Astrocyte of the cerebellum (primary cell): ENCODE data around the gene CHD6.

ENCODE experiments used
- DNase-seq: peaks from one replicate; pipeline ENCODE4 v3.0.0-alpha.2; 2011; ENCODE audit warnings: low read depth
- H3K4me3 ChIP-seq: 2 replicates; pipeline ENCODE4 v1.5.1; 2011; ENCODE audit warnings: mild to moderate bottlenecking, low read depth, low read length, moderate library complexity
- CTCF ChIP-seq: IDR thresholded peaks from 2 replicates; pipeline ENCODE4 v1.5.1; 2012; ENCODE audit warnings: low read length, low read depth, moderate library complexity, mild to moderate bottlenecking; ENCODE audit errors: missing control alignments
- in situ Hi-C: cut with HindIII; loops from 2 replicates; pipeline ENCODE4 v1.10.0; 2017; ENCODE audit warnings: low sequenced_read_pairs

CHD6 gene

GRCh38 chr20:41638456-41638855 is 20.3 kb upstream of the CHD6 start:
- no peak for DNase-seq
- TF ChIP-seq CTCF = no peak
- H3K4me3 ChIP-seq = no peak overlapping the region
- in situ Hi-C loops = no loop called here

GRCh38 chr20:41635158-41635557 is 17.0 kb upstream of the CHD6 start:
- in situ Hi-C loops = no loop called here
- no peak for TF ChIP-seq CTCF
- DNase-seq = no peak
- H3K4me3 ChIP-seq = no peak overlapping the region

- no peak for DNase-seq
- H3K4me3 ChIP-seq = no peak overlapping the region
- no peak for TF ChIP-seq CTCF
- in situ Hi-C loops = no loop called here
Observed at GRCh38 chr20:41632896-41633295, 14.7 kb upstream of the CHD6 start.

- DNase-seq = peak; percentile 63
- H3K4me3 ChIP-seq = no peak overlapping the region
- no peak for TF ChIP-seq CTCF
- in situ Hi-C loops = no loop called here
Observed at GRCh38 chr20:41631826-41632225, 13.6 kb upstream of the CHD6 start.

- no peak for TF ChIP-seq CTCF
- in situ Hi-C loops = no loop called here
- no peak overlapping the region for H3K4me3 ChIP-seq
- no peak for DNase-seq
Observed at GRCh38 chr20:41630846-41631245, 12.7 kb upstream of the CHD6 start.

GRCh38 chr20:41627611-41628244 is 9.6 kb upstream of the CHD6 start:
- no peak for DNase-seq
- in situ Hi-C loops = no loop called here
- no peak for TF ChIP-seq CTCF
- H3K4me3 ChIP-seq = no peak overlapping the region

GRCh38 chr20:41627001-41627495 is 8.9 kb upstream of the CHD6 start:
- no peak for DNase-seq
- in situ Hi-C loops = no loop called here
- no peak for TF ChIP-seq CTCF
- no peak overlapping the region for H3K4me3 ChIP-seq
